DMS53 treated with DMSO at 0.1 percent for 48 hours (cell line): ENCODE results near the gene SH3BP4.
A peak's percentile ranks its signal among the peaks of the same experiment; 100 is the strongest.

ENCODE experiments used
- DNase-seq: peaks from one replicate; lab custom pipeline; 2025; ENCODE audit not compliant: unreplicated experiment; lab: John Stamatoyannopoulos, UW

Gene SH3BP4

GRCh38 chr2:234996069-234996940, 44.5 kb downstream of the SH3BP4 start:
- no peak for DNase-seq

GRCh38 chr2:234996941-234997270, 45.1 kb downstream of the SH3BP4 start:
- DNase-seq, result no peak

- no peak for DNase-seq
Measured at GRCh38 chr2:234997389-234997788, 45.6 kb downstream of the SH3BP4 start.

- no peak for DNase-seq
Measured at GRCh38 chr2:234998404-234999211, 46.8 kb downstream of the SH3BP4 start.

GRCh38 chr2:234999740-235000425, 48.1 kb downstream of the SH3BP4 start:
- no peak for DNase-seq

- DNase-seq, result no peak
Measured at GRCh38 chr2:235000426-235001236, 48.8 kb downstream of the SH3BP4 start.

- DNase-seq, result no peak
Measured at GRCh38 chr2:235001237-235002133, 49.7 kb downstream of the SH3BP4 start.

- no peak for DNase-seq
Measured at GRCh38 chr2:235002198-235003095, 50.6 kb downstream of the SH3BP4 start.

- no peak for DNase-seq
Measured at GRCh38 chr2:235003096-235003775, 51.4 kb downstream of the SH3BP4 start.

- DNase-seq, result no peak
Measured at GRCh38 chr2:235004329-235004903, 52.6 kb downstream of the SH3BP4 start.

- peak; percentile 89 for DNase-seq
Measured at GRCh38 chr2:235005023-235005422, 53.2 kb downstream of the SH3BP4 start.

- peak; percentile 90 for DNase-seq
Measured at GRCh38 chr2:235005603-235006259, 53.9 kb downstream of the SH3BP4 start.

- no peak for DNase-seq
Measured at GRCh38 chr2:235006461-235006860, 54.6 kb downstream of the SH3BP4 start.

- DNase-seq, result no peak
Measured at GRCh38 chr2:235006986-235007385, 55.2 kb downstream of the SH3BP4 start.

GRCh38 chr2:235007664-235008457, 56.0 kb downstream of the SH3BP4 start:
- DNase-seq, result no peak

- peak; percentile 98 for DNase-seq
Measured at GRCh38 chr2:235008584-235009044, 56.8 kb downstream of the SH3BP4 start.
